ENCODE measurements around the gene KRTAP5-5. TPM values are rescaled to one million over a fixed set of nuclear protein-coding genes. Genes with fewer than 3 reads are reported as not detected.
"Not testable (repeated sequence)": the region's sequence is repeated elsewhere in the genome, so short reads cannot be mapped to it uniquely, and the experiment has no call there.

KRTAP5-5 gene, protein sequence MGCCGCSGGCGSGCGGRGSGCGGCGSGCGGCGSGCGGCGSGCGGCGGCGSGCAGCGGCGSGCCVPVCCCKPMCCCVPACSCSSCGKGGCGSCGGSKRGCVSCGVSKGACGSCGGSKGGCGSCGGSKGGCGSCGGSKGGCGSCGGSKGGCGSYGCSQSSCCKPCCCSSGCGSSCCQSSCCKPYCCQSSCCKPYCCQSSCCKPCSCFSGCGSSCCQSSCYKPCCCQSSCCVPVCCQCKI
- not detected for total RNA-seq
- not detected for polyA plus RNA-seq

DNA sequence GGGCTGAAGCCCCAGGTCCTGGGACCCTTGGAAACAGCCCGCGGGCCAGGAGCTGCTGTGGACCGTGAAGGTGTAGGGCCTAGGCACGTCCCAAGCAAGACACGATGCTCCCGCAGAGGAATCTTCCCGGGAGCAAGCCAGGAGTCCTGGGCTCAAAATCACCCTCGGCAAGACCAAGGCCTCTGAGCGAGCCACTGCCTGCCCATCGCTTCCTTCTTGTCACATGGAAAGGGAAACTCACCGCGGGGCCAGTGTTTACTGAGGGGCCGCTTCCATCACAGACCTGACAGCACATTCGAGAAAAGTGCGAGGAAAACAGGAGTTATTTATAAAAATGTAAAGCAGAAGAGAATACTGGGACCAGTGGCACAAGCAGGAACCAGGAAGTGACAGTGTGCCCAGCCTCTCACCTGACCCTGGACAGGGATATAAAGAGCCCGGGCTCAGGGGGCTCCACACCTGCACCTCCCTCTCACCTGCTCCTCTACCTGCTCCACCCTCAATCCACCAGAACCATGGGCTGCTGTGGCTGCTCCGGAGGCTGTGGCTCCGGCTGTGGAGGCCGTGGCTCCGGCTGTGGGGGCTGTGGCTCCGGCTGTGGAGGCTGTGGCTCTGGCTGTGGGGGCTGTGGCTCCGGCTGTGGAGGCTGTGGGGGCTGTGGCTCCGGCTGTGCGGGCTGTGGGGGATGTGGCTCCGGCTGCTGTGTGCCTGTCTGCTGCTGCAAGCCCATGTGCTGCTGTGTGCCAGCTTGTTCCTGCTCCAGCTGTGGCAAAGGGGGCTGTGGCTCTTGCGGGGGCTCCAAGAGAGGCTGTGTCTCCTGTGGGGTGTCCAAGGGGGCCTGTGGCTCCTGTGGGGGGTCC is at the start of gene KRTAP5-5:
Gene KRTAP5-5, plus strand, starts transcription at position 450 of the 860 bp plus-strand sequence. Its CDS starts 66 bp downstream, at position 516.
- Histone ChIP-seq H3K9me3 (ENCODE audit: control insufficient read depth in 4 of 4, low read length in 3 of 4) (no peaks in the 10 kb centered on the region), H3K27me3 (ENCODE audit: control insufficient read depth in 4 of 4, insufficient read depth in 4 of 4, low read length in 3 of 4) (peaks cover 0 to 7% (median 1%) of the 10 kb centered on the region in 4 donors)
- DNase-seq (ENCODE audit: low spot score): no peak

DNA sequence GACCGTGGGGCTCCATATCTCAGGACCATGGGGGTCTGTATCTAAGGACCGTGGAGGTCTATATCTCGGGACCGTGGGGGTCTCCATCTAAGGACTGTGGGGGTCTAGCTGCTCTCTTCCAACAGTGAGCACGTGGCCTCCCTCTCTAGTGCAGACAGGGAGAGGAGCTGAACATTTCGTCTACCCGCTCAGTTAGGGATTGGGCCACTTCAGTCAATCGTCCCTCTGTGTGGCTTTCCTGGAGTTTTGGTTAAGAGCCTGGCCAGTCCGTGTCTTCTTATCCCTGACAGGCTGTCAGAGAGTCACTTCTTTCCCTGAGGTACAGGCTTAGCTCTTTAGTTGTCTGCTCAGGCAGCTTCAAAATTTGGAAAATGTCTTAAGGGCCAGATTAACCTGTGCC is 47.6 kb upstream of the KRTAP5-5 start:
- Histone ChIP-seq H3K9me3 (ENCODE audit: control insufficient read depth in 4 of 4, low read length in 3 of 4) (peaks cover 0 to 7% (median 3%) of the 10 kb centered on the region in 4 donors), H3K4me1 (ENCODE audit: control insufficient read depth in 4 of 4, insufficient read depth in 4 of 4, low read length in 3 of 4) (no peaks in the 10 kb centered on the region), H3K27ac (ENCODE audit: low read depth in 1 of 2, low read length in 2 of 2) (no peak overlapping the region), H3K27me3 (ENCODE audit: control insufficient read depth in 4 of 4, insufficient read depth in 4 of 4, low read length in 3 of 4) (no peaks in the 10 kb centered on the region), H3K9ac (ENCODE audit: low read depth in 1 of 2, low read length in 2 of 2) (no peak overlapping the region), H3K36me3 (ENCODE audit: control insufficient read depth in 4 of 4, insufficient read depth in 3 of 4, low read depth in 1 of 4, low read length in 3 of 4) (no peaks in the 10 kb centered on the region), H3K4me3 (ENCODE audit: low read depth in 1 of 3, low read length in 3 of 3) (no peak overlapping the region)
- WGBS: 83% methylated on average over 9 of the region's 9 CpGs
- DNase-seq (ENCODE audit: low spot score): no peak
- TF ChIP-seq RAD21 (IDR thresholded peaks at IDR 0.05) (no peak), JUND (IDR thresholded peaks at IDR 0.05) (no peak), FOXA2 (IDR thresholded peaks at IDR 0.05) (no peak), RXRA (IDR thresholded peaks at IDR 0.05) (no peak), EGR1 (IDR thresholded peaks at IDR 0.05; ENCODE audit: low read depth in 2 of 2) (no peak), YY1 (IDR thresholded peaks at IDR 0.05) (no peak), HNF4G (IDR thresholded peaks at IDR 0.05) (no peak)
- TF ChIP-seq, protein P1, sequence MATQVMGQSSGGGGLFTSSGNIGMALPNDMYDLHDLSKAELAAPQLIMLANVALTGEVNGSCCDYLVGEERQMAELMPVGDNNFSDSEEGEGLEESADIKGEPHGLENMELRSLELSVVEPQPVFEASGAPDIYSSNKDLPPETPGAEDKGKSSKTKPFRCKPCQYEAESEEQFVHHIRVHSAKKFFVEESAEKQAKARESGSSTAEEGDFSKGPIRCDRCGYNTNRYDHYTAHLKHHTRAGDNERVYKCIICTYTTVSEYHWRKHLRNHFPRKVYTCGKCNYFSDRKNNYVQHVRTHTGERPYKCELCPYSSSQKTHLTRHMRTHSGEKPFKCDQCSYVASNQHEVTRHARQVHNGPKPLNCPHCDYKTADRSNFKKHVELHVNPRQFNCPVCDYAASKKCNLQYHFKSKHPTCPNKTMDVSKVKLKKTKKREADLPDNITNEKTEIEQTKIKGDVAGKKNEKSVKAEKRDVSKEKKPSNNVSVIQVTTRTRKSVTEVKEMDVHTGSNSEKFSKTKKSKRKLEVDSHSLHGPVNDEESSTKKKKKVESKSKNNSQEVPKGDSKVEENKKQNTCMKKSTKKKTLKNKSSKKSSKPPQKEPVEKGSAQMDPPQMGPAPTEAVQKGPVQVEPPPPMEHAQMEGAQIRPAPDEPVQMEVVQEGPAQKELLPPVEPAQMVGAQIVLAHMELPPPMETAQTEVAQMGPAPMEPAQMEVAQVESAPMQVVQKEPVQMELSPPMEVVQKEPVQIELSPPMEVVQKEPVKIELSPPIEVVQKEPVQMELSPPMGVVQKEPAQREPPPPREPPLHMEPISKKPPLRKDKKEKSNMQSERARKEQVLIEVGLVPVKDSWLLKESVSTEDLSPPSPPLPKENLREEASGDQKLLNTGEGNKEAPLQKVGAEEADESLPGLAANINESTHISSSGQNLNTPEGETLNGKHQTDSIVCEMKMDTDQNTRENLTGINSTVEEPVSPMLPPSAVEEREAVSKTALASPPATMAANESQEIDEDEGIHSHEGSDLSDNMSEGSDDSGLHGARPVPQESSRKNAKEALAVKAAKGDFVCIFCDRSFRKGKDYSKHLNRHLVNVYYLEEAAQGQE (IDR thresholded peaks at IDR 0.05): no peak
- TF ChIP-seq, protein P2, sequence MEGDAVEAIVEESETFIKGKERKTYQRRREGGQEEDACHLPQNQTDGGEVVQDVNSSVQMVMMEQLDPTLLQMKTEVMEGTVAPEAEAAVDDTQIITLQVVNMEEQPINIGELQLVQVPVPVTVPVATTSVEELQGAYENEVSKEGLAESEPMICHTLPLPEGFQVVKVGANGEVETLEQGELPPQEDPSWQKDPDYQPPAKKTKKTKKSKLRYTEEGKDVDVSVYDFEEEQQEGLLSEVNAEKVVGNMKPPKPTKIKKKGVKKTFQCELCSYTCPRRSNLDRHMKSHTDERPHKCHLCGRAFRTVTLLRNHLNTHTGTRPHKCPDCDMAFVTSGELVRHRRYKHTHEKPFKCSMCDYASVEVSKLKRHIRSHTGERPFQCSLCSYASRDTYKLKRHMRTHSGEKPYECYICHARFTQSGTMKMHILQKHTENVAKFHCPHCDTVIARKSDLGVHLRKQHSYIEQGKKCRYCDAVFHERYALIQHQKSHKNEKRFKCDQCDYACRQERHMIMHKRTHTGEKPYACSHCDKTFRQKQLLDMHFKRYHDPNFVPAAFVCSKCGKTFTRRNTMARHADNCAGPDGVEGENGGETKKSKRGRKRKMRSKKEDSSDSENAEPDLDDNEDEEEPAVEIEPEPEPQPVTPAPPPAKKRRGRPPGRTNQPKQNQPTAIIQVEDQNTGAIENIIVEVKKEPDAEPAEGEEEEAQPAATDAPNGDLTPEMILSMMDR (IDR thresholded peaks at IDR 0.05; ENCODE audit: low read depth, low read length, missing input control): no peak

More for the DNA sequence above, at the start of gene KRTAP5-5:
- Histone ChIP-seq H3K4me3 (ENCODE audit: low read depth in 1 of 3, low read length in 3 of 3) (no peak within 1 kb of the TSS), H3K4me1 (ENCODE audit: control insufficient read depth in 4 of 4, insufficient read depth in 4 of 4, low read length in 3 of 4) (peaks cover 0 to 6% (median 0%) of the 10 kb centered on the region in 4 donors), H3K9ac (ENCODE audit: low read depth in 1 of 2, low read length in 2 of 2) (no peak within 1 kb of the TSS), H3K36me3 (ENCODE audit: control insufficient read depth in 4 of 4, insufficient read depth in 3 of 4, low read depth in 1 of 4, low read length in 3 of 4) (no peaks in the 10 kb centered on the region), H3K27ac (ENCODE audit: low read depth in 1 of 2, low read length in 2 of 2) (no peak within 1 kb of the TSS)
- TF ChIP-seq, protein P3, sequence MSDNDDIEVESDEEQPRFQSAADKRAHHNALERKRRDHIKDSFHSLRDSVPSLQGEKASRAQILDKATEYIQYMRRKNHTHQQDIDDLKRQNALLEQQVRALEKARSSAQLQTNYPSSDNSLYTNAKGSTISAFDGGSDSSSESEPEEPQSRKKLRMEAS (IDR thresholded peaks at IDR 0.05): no peak
- no peak for TF ChIP-seq EGR1 (IDR thresholded peaks at IDR 0.05; ENCODE audit: low read depth in 2 of 2)
- TF ChIP-seq, protein P4, sequence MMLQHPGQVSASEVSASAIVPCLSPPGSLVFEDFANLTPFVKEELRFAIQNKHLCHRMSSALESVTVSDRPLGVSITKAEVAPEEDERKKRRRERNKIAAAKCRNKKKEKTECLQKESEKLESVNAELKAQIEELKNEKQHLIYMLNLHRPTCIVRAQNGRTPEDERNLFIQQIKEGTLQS (IDR thresholded peaks at IDR 0.05): no peak
- TF ChIP-seq FOXA2 (IDR thresholded peaks at IDR 0.05): no peak
- no peak for TF ChIP-seq TAF1 (conservative IDR thresholded peaks at IDR 0.05)
- no peak for TF ChIP-seq NR2F2 (IDR thresholded peaks at IDR 0.05)
- TF ChIP-seq, protein P1 (IDR thresholded peaks at IDR 0.05): no peak
- TF ChIP-seq, protein P5, sequence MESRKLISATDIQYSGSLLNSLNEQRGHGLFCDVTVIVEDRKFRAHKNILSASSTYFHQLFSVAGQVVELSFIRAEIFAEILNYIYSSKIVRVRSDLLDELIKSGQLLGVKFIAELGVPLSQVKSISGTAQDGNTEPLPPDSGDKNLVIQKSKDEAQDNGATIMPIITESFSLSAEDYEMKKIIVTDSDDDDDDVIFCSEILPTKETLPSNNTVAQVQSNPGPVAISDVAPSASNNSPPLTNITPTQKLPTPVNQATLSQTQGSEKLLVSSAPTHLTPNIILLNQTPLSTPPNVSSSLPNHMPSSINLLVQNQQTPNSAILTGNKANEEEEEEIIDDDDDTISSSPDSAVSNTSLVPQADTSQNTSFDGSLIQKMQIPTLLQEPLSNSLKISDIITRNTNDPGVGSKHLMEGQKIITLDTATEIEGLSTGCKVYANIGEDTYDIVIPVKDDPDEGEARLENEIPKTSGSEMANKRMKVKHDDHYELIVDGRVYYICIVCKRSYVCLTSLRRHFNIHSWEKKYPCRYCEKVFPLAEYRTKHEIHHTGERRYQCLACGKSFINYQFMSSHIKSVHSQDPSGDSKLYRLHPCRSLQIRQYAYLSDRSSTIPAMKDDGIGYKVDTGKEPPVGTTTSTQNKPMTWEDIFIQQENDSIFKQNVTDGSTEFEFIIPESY (IDR thresholded peaks at IDR 0.05): no peak
- 70% methylated on average over 26 of the region's 26 CpGs for WGBS

DNA sequence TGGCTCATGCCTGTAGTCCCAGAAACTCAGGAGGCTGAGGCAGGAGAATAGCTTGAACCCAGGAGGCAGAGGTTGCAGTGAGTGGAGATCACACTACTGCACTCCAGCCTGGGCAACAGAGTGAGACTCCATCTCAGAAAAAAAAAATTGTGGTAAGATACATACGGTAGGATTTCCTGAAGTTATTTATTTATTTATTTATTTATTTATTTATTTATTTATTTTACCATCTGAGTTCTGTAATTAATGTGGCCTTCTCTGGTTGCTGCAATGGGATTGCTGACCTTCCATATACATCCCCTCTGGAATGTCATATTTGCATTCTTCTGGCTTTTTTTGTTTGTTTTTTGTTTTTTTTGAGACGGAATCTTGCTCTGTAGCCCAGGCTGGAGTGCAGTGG is 46.7 kb upstream of the KRTAP5-5 start:
- 80% methylated on average over 2 of the region's 2 CpGs for WGBS

More for the DNA sequence above, 46.7 kb upstream of the KRTAP5-5 start:
- DNase-seq (ENCODE audit: low spot score); H3K4me1 ChIP-seq (ENCODE audit: control insufficient read depth in 4 of 4, insufficient read depth in 4 of 4, low read length in 3 of 4); H3K9me3 ChIP-seq (ENCODE audit: control insufficient read depth in 4 of 4, low read length in 3 of 4); H3K27me3 ChIP-seq (ENCODE audit: control insufficient read depth in 4 of 4, insufficient read depth in 4 of 4, low read length in 3 of 4); H3K27ac ChIP-seq (ENCODE audit: low read depth in 1 of 2, low read length in 2 of 2); H3K4me3 ChIP-seq (ENCODE audit: low read depth in 1 of 3, low read length in 3 of 3); H3K36me3 ChIP-seq (ENCODE audit: control insufficient read depth in 4 of 4, insufficient read depth in 3 of 4, low read depth in 1 of 4, low read length in 3 of 4); H3K9ac ChIP-seq (ENCODE audit: low read depth in 1 of 2, low read length in 2 of 2): not testable (repeated sequence)
